Measurements from ENCODE around the gene SEMA7A.

SEMA7A gene

GRCh38 chr15:74389241-74390048, 44.3 kb downstream of the SEMA7A start:
- TF ChIP-seq CTCF (conservative IDR thresholded peaks at IDR 0.05; ENCODE audit: low read depth, low read length) = no peak
- no peak overlapping the region for H2AFZ ChIP-seq (ENCODE audit: low read depth)
- no peak overlapping the region for H3K4me3 ChIP-seq (IDR thresholded peaks at IDR 0.05; ENCODE audit: insufficient read depth, low read depth, low read length)
- no peaks in the 10 kb centered on the region for H3K79me2 ChIP-seq (ENCODE audit: insufficient read depth, low read depth)
- H3K27me3 ChIP-seq (ENCODE audit: insufficient read depth, low read depth) = no peaks in the 10 kb centered on the region
- H4K20me1 ChIP-seq (ENCODE audit: insufficient read depth) = no peaks in the 10 kb centered on the region
- peaks cover 6% of the 10 kb centered on the region for H3K4me1 ChIP-seq (ENCODE audit: low read depth, poor library complexity, severe bottlenecking)
- H3K36me3 ChIP-seq (ENCODE audit: insufficient read depth) = no peaks in the 10 kb centered on the region
- H3K4me2 ChIP-seq = no peak overlapping the region
- no peak overlapping the region for H3K9ac ChIP-seq
- H3K27ac ChIP-seq = no peak overlapping the region

- no peak overlapping the region for H3K4me3 ChIP-seq (IDR thresholded peaks at IDR 0.05; ENCODE audit: insufficient read depth, low read depth, low read length)
- no peak overlapping the region for H3K4me2 ChIP-seq
- H3K27ac ChIP-seq = no peak overlapping the region
- peaks cover 16% of the 10 kb centered on the region for H3K4me1 ChIP-seq (ENCODE audit: low read depth, poor library complexity, severe bottlenecking)
- TF ChIP-seq CTCF (conservative IDR thresholded peaks at IDR 0.05; ENCODE audit: low read depth, low read length) = no peak
- no peaks in the 10 kb centered on the region for H3K27me3 ChIP-seq (ENCODE audit: insufficient read depth, low read depth)
- no peaks in the 10 kb centered on the region for H3K36me3 ChIP-seq (ENCODE audit: insufficient read depth)
- no peaks in the 10 kb centered on the region for H4K20me1 ChIP-seq (ENCODE audit: insufficient read depth)
- no peaks in the 10 kb centered on the region for H3K79me2 ChIP-seq (ENCODE audit: insufficient read depth, low read depth)
- no peak overlapping the region for H2AFZ ChIP-seq (ENCODE audit: low read depth)
- H3K9ac ChIP-seq = no peak overlapping the region
These were observed 45.3 kb downstream of the SEMA7A start for GRCh38 chr15:74388363-74388951.

- H3K4me3 ChIP-seq (IDR thresholded peaks at IDR 0.05; ENCODE audit: insufficient read depth, low read depth, low read length) = no peak overlapping the region
- H3K27ac ChIP-seq = no peak overlapping the region
- no peak overlapping the region for H3K4me2 ChIP-seq
- no peaks in the 10 kb centered on the region for H4K20me1 ChIP-seq (ENCODE audit: insufficient read depth)
- no peaks in the 10 kb centered on the region for H3K36me3 ChIP-seq (ENCODE audit: insufficient read depth)
- no peaks in the 10 kb centered on the region for H3K27me3 ChIP-seq (ENCODE audit: insufficient read depth, low read depth)
- H3K4me1 ChIP-seq (ENCODE audit: low read depth, poor library complexity, severe bottlenecking) = peaks cover 23% of the 10 kb centered on the region
- no peak overlapping the region for H3K9ac ChIP-seq
- no peak overlapping the region for H2AFZ ChIP-seq (ENCODE audit: low read depth)
- no peak for TF ChIP-seq CTCF (conservative IDR thresholded peaks at IDR 0.05; ENCODE audit: low read depth, low read length)
- no peaks in the 10 kb centered on the region for H3K79me2 ChIP-seq (ENCODE audit: insufficient read depth, low read depth)
These were observed 46.0 kb downstream of the SEMA7A start for GRCh38 chr15:74387621-74388362.

GRCh38 chr15:74387141-74387541, 46.6 kb downstream of the SEMA7A start:
- Histone ChIP-seq H3K4me2 (no peak overlapping the region), H3K9ac (no peak overlapping the region), H4K20me1 (ENCODE audit: insufficient read depth) (no peaks in the 10 kb centered on the region), H3K27ac (no peak overlapping the region), H3K4me1 (ENCODE audit: low read depth, poor library complexity, severe bottlenecking) (peaks cover 29% of the 10 kb centered on the region), H3K36me3 (ENCODE audit: insufficient read depth) (no peaks in the 10 kb centered on the region), H2AFZ (ENCODE audit: low read depth) (no peak overlapping the region), H3K27me3 (ENCODE audit: insufficient read depth, low read depth) (no peaks in the 10 kb centered on the region), H3K79me2 (ENCODE audit: insufficient read depth, low read depth) (no peaks in the 10 kb centered on the region), H3K4me3 (IDR thresholded peaks at IDR 0.05; ENCODE audit: insufficient read depth, low read depth, low read length) (no peak overlapping the region)
- no peak for TF ChIP-seq CTCF (conservative IDR thresholded peaks at IDR 0.05; ENCODE audit: low read depth, low read length)
